D721Med (cell line): ENCODE data around the gene CHCT1.

Source experiments
- DNase-seq: peaks from one replicate; pipeline ENCODE4 v3.0.0; 2011; ENCODE audit warnings: low spot score; ENCODE audit not compliant: insufficient read length
- FAIRE-seq: peaks from 2 replicates; lab custom pipeline; 2011; peaks lifted over from hg19 to GRCh38; lab: Jason Lieb, UNC
- TF ChIP-seq, protein P1 (sequence below): IDR thresholded peaks from 2 replicates; pipeline ENCODE4 v1.5.1; 2012; ENCODE audit warnings: mild to moderate bottlenecking, control low read depth; ENCODE audit not compliant: insufficient read depth; ENCODE audit errors: missing control alignments

The CHCT1 gene

DNA sequence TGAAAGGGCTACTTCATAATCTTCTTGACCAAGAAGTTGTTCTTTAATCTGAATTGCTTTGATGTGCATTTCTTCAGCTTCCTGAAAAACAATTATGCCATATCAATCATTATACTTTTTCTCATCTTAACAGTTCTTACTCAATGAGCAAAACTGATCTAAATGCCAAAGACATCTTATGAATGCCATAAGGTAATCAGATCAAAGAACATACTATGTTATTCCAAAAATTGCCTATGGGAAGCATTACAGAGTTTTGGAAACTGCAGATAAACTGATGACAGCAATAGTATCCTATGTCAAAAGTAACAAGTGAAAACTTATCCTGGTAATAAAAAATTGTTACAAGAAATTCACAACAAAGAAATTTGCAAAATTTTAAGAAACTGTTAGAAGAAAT is 29.7 kb downstream of the CHCT1 start:
- DNase-seq (no peak), FAIRE-seq (no peak)
- TF ChIP-seq, protein P1, sequence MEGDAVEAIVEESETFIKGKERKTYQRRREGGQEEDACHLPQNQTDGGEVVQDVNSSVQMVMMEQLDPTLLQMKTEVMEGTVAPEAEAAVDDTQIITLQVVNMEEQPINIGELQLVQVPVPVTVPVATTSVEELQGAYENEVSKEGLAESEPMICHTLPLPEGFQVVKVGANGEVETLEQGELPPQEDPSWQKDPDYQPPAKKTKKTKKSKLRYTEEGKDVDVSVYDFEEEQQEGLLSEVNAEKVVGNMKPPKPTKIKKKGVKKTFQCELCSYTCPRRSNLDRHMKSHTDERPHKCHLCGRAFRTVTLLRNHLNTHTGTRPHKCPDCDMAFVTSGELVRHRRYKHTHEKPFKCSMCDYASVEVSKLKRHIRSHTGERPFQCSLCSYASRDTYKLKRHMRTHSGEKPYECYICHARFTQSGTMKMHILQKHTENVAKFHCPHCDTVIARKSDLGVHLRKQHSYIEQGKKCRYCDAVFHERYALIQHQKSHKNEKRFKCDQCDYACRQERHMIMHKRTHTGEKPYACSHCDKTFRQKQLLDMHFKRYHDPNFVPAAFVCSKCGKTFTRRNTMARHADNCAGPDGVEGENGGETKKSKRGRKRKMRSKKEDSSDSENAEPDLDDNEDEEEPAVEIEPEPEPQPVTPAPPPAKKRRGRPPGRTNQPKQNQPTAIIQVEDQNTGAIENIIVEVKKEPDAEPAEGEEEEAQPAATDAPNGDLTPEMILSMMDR = no peak

DNA sequence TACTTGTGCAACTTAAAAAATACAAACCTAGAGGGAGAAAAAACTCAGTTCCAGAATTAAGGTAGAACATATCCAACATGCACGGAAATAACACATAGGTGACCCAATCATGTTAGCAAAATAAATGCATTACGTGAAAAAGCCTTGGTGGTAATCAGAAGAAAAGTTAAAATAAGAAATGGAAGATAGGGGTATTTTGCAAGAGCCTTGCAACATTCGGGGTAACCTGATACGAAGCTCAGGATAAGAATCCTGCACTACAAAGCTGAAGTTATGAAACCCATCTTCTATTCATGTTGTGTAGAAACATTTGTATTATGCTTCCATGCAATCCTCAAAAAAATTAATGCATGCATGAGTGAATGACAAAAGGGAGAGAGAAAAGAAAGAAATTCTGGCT is 33.1 kb downstream of the CHCT1 start:
- no peak for FAIRE-seq
- TF ChIP-seq, protein P1 = no peak

DNA sequence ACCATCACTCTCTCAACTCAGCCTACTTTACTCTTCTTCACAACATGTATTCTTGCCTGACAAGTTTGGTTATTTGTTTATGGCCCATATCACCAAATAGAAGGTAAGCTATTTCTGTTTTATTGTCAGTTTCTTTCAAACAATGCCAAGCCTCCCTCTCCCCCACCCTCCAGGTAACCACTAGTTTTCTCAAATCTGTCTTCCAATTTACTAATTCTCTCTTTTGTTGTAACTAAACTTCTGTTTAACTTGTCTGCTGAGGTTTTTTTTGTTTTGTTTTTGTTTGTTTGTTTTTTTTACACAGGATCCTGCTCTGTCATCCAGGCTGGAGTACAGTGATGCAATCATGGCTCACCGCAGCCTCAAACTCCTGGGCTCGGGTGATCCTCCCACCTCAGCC is 34.9 kb downstream of the CHCT1 start:
- no peak for DNase-seq
- TF ChIP-seq, protein P1 = no peak
- no peak for FAIRE-seq

More for the DNA sequence above, 33.1 kb downstream of the CHCT1 start:
- no peak for DNase-seq

DNA sequence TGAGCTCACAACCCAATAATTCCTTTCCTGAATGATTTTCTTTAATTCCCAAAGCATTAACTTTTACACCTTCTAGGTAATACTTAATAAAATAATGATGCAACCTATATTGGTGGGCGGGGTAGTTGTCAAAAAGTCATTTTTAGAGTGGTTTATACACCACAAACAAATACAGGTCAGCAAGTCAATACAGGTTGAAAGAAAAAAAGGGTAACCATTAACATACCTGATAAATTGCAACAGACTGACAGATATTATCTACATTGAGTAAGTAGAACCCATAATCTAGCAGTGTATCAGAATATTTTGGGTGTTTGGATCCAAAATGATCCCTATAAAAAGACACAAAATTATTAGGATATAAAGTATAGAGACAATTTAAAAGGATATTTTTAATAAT is 39.3 kb downstream of the CHCT1 start:
- FAIRE-seq = no peak
- DNase-seq = no peak
- TF ChIP-seq, protein P1 = no peak

DNA sequence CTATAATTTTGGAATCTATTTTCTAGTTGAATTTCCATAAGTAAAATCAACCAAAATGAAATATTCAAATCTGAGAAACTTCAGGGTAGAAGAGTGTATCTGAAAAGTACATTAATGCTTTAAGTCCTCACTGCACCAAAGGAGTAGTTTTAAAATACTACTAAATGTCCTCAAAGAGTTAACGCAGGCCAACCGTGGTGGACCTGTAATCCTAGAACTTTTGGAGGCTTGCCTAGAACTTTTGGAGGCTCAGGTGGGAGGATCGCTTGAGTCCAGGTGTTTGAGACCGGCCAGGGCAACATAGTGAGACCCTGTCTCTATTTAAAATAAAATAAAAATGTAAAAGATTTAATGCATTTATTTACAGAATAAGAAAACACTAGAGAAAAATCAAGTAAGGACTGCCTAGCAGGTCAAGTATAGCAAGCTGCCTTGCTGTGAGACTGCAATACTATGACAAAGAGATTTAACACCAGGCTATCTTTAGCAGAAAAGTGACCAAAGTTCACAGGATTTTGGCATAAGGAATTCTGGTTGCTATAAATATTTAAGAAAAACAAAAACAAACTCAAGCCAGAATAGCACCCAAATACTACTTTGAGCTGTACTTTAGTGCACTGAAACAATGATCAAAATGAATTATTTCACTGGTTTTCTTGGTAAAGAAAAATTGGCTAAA is 41.0 kb downstream of the CHCT1 start:
- DNase-seq = no peak
- TF ChIP-seq, protein P1 = no peak
- no peak for FAIRE-seq

DNA sequence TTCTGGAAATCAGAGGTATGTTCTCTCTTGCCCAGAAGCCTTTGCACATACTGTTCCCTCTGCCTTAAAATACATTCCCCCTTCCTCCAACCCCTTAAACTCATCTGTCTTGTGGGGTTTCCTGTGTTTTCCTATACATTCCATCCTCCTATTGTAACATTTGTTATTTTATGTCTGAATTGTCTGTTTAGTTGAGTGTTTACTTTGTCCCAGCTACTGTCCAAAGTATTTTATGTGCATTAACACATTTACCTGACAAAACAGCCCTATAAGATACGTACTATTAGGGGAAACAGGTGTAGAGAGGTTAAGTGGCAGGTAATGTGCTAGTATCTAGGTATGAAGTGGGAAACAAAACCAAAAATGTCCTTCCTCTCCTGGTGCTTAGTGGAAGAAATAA is 42.1 kb downstream of the CHCT1 start:
- TF ChIP-seq, protein P1 = no peak
- no peak for FAIRE-seq
- no peak for DNase-seq

DNA sequence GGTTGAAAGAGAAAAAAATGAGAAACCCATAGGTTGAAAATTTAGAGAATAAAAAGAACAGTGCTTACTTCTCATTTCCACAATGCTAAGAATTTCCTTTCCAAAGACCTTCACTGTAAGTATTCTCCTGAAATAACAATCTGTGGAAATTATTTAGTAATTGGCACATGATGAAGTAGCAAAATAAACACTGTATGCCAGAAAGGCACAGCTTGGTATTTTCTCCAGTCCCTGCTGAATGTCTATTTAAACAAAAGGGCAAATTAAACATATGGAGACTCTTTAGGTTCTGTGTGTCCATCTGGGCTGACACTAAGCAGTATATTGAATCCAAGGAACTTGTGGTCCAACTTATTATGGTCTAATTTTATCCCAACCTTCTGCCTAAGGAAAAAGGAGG is 46.1 kb downstream of the CHCT1 start:
- FAIRE-seq (no peak), DNase-seq (no peak)
- TF ChIP-seq, protein P1 = no peak
